SH-SY5Y (cell line): ENCODE measurements around the gene KDM5B.

Experiments used
- GATA2 ChIP-seq: IDR thresholded peaks from 2 replicates; pipeline ENCODE4 v1.6.1; 2011; ENCODE audit warnings: mild to moderate bottlenecking, low read depth, low read length
- GATA3 ChIP-seq: IDR thresholded peaks from 2 replicates; pipeline ENCODE4 v1.6.1; 2011; ENCODE audit warnings: low read depth, mild to moderate bottlenecking, low read length, moderate library complexity

DNA sequence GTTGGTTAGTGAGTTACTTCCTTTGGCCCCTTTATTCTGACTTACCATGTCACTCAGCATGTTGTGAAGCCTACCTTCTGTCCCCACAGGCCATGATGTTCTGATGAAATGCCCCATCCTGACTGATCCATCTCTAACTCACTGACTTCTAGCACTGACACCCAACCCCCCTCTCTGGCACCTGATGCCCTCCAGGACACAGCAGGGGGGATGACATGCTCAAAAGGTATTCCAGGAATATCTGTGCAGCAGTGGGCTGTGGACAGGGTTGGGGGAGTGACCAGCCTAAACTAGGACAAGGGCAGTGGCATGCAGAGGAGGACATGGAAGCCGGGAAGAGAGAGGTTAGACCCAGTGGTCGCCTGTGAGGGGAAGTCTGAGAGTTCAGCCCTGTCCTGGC, 123.5 kb downstream of the KDM5B start:
- TF ChIP-seq GATA2 (no peak), GATA3 (no peak)
